ENCODE measurements around the gene CAMTA1.
"Not testable (repeated sequence)": the region's sequence is repeated elsewhere in the genome, so short reads cannot be mapped to it uniquely, and the experiment has no call there.

CAMTA1 gene, protein sequence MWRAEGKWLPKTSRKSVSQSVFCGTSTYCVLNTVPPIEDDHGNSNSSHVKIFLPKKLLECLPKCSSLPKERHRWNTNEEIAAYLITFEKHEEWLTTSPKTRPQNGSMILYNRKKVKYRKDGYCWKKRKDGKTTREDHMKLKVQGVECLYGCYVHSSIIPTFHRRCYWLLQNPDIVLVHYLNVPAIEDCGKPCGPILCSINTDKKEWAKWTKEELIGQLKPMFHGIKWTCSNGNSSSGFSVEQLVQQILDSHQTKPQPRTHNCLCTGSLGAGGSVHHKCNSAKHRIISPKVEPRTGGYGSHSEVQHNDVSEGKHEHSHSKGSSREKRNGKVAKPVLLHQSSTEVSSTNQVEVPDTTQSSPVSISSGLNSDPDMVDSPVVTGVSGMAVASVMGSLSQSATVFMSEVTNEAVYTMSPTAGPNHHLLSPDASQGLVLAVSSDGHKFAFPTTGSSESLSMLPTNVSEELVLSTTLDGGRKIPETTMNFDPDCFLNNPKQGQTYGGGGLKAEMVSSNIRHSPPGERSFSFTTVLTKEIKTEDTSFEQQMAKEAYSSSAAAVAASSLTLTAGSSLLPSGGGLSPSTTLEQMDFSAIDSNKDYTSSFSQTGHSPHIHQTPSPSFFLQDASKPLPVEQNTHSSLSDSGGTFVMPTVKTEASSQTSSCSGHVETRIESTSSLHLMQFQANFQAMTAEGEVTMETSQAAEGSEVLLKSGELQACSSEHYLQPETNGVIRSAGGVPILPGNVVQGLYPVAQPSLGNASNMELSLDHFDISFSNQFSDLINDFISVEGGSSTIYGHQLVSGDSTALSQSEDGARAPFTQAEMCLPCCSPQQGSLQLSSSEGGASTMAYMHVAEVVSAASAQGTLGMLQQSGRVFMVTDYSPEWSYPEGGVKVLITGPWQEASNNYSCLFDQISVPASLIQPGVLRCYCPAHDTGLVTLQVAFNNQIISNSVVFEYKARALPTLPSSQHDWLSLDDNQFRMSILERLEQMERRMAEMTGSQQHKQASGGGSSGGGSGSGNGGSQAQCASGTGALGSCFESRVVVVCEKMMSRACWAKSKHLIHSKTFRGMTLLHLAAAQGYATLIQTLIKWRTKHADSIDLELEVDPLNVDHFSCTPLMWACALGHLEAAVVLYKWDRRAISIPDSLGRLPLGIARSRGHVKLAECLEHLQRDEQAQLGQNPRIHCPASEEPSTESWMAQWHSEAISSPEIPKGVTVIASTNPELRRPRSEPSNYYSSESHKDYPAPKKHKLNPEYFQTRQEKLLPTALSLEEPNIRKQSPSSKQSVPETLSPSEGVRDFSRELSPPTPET (N-terminal part only)

DNA sequence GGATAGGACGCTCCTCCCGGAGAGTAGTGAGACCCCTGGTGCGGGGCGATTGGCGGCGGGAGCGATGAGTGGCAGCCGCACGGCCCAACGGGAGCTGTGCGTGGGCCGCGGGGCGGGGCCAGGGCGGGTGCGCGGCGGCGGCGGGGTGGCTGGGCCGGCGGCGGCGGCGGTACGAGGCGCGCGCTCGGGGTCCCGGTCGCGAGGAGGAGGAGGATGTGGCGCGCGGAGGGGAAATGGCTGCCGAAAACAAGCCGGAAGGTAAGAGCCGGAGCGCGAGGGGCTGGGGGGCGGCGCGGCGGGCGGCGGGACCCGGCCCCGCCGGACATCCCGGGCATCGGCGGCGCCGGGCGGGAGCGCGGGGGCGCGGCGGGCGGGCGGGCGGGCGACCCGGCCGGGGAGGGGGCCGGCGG, at the start of gene CAMTA1:
Gene CAMTA1 (plus strand): TSS at position 137 of the 410 bp plus-strand sequence. CDS start 77 bp downstream, at position 214.
- no peak for DNase-seq

DNA sequence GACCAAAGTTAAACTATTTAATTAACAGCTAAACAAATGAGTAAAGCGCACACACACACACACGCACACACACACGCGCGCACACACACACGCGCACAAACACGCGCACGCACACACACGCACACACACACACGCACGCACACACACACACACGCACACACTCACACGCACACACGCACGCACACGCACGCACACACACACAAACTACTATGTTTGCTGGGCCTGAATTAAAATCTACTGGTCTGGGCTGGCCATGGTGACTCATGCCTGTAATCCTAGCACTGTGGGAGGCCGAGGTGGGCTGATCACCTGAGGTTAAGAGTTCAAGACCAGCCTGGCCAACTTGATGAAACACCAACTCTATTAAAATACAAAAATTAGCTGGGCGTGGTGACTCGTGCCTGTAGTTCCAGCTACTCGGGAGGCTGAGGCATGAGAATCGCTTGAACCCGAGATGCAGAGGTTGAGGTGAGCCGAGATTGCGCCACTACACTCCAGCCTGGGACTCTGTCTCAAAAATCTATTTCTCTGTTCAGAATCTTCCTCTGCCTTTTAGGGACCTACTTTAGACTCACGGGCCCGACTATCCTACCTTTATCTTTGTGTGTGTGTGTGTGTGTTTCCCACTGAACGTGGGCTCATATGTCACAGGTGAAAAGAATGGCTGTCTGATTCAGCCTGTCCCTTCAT, 46.1 kb upstream of the CAMTA1 start:
- DNase-seq: no peak

DNA sequence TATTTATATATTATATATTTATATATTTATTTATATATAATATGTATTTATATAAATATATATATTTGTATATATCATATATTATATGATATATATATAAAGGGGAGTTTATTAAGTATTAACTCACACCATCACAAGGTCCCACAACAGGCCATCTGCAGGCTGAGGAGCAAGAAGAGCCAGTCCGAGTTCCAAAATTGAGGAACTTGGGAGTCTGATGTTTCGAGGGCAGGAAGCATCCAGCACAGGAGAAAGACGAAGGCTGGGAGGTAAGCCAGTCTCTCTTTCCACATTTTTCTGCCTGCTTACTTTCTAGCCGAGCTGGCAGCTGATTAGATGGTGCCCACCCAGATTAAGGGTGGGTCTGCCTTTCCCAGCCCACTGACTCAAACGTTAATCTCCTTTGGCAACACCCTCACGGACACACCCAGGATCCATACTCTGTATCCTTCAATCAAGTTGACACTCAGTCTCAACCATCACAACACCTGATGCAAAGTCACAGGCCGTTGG, 42.5 kb upstream of the CAMTA1 start:
- not testable (repeated sequence) for DNase-seq

DNA sequence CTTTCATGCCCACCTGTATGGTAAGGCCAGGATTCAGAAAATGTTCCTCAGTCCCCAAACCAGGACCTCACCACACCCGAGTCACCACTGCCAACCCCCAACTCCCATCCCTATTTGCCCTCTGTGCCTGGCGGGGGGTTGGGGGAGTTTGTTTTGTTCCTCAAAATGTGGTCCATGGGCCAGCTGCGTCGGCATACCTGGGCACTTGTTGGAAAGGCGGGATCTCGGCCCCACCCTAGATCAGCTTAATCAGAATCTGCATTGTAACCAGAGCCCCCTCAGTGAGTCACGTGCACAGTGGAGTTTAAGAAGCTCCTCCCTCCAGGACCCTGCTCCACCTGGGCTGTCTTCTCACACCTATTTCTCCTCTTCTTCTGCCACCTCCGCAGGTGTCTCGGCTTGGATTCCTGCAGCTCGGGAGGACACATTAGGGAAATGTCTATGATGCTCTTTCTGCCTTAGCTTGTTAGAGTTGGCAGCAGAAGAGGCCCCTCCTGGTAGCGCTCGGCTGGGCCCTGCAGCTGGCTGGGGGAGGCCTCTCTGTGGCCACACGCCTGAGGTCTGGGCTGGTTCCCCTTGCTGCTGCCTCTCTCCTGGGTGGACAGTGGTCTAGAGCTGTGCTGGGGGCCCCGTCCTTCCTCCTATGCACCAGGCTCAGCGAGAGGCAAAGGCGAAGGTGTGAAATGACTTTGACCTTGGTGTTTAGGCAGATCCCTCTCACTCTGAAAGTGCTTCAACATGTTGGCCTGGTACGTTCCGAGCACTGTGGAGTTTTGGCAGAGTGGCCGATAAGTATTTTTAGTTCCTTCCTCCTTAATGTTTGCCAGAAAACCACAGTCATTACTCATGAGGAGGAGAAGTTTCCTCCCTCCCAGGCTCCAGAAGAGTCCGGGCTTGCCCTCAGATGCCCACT, 41.8 kb upstream of the CAMTA1 start:
- peak in 1 of 4 experiments; percentile 7 for DNase-seq

DNA sequence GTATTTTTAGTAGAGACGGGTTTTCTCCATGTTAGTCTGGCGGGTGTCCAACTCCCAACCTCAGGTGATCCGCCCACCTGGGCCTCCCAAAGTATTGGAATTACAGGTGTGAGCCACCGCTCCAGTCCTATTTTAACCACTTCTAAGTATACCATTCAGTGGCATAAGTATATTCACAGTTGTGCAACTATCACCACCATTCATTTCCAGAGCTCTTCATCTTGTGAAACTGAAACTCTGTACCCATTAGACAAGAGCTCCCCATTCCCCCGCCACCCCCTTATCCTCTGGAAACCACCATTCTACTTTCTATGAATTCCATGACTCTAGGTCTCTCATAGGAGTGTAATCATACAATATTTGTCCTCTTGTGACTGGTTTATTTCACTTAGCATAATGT, 40.2 kb upstream of the CAMTA1 start:
- DNase-seq: no peak

DNA sequence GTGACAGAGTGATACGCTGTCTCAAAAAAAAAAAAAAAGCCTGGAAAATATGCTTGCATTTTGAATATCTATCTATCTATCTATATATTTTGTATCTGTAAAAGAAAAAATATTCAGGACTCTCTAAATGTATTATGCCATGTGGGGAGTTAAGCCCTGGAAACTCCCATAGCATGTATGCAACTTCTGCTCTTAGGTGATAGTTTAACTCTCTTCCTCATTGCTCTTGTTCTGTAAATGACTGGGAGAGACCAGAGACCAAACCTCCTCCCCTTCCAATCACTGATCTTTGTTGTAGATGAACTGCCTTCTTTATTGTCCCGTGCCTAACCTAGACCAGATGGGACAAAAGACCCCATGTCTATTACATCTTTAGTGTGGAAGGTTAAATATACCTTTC, 37.6 kb upstream of the CAMTA1 start:
- no peak for DNase-seq

DNA sequence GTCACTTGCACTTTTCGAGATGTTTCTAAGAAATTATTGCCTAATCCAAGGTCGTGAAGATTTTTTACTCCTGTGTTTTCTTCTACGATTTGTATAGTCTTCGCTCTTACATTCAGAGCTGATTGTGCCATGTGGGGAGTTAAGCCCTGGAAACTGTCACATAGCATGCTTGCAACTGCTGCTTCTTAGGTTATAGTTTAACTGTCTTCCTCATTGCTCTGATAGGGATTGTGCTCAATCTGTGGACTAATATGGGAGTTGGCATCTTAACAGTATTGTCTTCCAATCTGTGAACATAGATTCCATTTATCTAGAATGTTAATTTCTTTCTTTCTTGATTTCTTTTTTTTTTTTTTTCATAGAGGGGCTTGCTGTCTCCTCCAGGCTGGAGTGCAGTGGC, 34.8 kb upstream of the CAMTA1 start:
- no peak for DNase-seq

DNA sequence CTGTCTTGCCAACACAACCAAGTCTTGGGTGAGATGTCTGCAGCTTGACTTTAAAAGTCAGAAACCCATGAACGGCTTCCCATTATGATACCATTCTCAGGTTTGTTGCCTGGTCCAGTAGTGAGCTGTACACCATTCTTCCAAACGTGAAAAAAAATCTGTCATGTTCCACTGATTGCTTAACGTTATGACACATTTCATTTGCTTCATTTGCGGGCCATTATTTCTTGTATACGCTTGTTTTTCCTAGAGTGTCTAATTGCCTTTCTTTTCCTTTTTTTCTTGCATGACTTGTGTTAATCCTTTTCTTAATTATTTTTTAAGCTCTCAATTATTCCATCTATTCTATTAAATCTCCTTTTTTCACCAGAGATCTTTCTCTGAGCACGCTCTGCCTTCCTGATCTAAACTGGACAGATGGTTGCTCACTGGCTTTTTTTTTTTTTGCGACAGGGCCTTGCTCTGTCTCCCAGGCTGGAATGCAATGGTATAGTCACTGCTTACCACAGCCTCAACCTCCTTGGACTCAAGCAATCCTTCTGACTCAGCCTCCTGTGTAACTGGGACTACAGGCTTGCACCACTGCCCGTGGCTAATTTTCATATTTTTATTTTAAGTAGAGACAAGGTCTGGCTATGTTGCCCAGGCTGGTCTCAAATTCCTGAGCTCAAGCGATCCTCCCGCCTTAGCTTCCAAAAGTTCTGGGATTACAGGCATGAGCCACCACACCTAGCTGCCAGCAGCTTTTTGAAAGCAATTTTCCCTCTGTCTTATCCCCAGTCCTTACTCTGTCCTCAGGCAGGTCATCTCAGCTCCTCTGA, 31.7 kb upstream of the CAMTA1 start:
- no peak for DNase-seq

DNA sequence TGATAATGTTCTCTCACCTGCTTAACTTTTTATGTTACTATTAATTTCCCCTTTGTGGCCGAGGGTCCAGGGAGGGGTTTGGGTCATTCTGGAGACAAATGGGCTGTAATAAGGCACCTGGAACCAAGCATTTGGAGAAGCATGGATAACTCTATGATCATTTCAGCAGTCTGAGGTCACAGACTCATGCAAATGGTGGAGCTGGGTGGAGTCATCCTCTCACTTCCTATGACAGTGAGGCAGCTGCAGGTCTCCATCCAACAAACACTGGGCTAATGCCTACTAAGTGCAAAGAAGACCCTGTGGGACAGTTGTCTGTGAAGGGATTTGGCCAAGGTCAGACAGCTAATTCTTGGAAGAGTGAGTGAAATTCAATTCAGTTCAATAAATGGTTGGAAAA, 28.8 kb upstream of the CAMTA1 start:
- DNase-seq: no peak

DNA sequence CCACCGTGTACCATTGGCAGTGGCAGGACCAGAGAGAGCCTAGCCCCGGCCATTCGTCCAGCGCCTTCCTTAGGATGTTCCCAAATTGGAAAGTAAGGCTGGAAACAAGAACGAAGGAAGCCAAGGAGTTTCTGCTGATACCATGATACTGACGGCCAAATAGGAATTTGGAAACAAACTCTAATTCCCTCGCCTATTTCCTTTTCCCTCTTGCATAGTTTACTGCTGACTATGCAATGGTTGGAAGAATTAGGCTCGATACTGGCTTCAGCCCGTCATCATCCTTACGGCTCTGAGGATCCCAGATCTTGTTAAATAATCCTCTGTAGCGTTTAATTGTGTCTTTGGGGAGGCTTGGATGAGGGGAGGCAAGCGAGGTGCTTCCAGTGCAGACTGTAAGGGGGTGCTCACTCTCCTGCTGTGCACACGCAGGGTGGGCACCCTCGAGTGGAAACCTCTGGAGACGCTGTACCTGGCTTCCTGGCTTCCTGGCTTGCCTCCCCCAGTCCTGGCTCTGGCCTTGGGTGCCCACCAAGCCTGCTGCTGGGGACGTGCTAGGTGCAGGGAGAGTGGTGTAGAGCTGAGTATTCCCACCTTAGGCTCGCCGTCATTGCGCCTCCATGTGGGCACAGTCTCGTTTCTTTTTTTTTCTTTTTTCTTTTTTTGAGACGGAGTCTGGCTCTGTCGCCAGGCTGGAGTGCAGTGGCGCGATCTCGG, 27.4 kb upstream of the CAMTA1 start:
- DNase-seq: no peak

DNA sequence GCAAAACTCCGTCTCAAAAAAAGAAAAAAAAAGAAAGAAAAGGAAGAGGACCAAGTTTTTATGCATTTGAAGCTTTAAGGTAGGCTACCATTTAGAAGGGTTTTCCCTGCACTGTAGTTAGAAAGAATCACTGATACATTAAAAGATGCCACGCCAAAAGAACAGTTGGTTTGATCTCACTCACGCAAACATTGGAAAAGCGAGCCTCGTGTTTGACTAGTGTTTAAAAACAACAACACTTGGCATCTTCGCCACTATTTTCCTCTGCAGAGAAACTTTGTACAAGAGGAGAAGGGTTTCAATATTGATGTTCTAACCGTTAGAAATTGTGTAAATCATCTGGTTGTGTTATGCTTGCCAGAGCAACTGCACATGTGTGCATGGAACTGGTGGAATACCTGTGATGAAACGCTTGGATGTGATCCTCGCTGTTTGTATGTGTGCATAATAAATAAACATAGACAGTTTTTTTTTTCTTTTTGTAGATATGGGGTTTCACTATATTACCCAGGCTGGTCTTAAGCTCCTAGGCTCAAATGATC, 24.0 kb upstream of the CAMTA1 start:
- no peak for DNase-seq

DNA sequence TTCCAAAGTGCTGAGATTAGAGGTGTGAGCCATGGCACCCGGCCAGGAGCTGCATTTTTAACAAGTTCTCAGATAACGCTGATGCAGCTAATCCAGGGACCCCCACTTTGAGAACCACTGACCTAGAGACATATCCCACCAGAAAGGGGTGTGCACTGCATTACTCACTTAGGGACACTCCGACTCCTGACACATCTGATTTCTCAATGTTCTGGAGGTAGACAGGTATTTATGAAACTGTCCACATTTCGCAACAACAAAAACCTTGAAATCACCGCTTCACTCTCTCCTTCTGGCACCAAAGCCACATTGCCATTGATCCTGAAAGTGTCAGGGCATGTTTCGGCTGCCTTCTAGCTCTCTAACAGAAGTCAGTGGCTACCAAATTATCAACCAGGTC, 23.2 kb upstream of the CAMTA1 start:
- no peak for DNase-seq

DNA sequence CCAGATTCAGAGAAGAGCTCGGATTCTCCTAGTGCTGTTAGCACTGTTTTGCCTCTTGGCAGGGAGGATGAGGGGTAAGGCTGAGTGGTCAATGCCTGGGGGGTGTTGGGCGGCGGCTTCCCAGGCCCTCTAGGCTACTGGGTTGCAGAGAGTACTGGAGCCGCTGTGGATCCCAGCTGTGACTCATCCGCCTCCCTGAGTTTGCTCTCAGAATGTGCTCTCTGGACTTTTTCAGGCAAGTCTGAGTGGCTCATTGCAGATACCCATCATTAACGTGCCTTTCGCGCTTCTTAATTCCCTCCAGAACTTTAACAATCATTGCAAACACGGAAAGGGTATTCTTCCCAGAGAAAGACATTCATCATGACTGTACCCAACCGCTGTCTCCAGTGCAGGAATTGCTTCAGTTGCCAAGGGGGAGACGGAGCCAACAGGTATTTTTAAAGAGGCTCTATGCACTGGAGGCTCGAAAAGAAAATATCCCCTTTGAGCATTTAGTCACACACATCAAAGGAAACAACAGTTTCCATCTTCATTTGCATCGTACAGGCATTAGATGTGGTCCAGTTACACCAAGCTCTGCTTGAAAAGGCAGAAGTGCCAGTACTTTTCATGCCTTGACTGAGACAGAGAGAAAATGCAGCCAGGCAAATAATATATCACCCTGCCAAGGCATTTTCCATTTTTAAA, 14.4 kb upstream of the CAMTA1 start:
- no peak for DNase-seq

DNA sequence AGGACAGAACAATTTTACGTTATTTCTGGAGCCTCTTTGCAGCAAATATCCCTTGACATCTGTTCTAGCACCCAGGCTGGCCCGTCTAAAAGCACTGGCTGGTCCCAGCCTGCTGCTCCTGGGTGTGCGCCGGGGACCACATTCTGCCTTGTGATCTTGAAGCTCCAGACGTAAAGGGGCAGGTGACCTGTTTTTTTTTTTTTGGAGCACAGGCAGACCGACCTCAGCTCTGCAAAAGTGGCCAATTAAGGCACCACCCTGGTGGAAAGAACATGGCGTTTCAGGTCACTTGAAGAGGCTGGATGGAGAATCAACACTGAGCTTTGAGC, 13.8 kb upstream of the CAMTA1 start:
- DNase-seq: no peak

DNA sequence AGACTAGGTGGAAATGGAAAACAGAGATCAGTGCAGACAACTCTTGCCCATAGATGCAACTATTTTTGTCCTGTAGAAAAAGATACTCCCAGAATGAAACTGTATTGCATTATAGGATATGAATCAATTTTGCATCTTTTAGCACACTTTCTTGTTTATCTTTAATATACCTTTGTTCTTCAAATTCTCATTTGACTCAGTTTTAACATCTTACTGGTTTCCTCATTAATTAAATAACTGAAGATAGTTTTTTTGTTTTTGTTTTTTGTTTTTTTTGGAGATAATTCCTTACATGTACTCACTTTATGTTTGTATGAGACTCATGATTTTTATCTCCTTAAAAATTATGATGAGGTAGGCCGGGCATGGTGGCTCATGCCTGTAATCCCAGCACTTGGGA, 10.9 kb upstream of the CAMTA1 start:
- DNase-seq: no peak

DNA sequence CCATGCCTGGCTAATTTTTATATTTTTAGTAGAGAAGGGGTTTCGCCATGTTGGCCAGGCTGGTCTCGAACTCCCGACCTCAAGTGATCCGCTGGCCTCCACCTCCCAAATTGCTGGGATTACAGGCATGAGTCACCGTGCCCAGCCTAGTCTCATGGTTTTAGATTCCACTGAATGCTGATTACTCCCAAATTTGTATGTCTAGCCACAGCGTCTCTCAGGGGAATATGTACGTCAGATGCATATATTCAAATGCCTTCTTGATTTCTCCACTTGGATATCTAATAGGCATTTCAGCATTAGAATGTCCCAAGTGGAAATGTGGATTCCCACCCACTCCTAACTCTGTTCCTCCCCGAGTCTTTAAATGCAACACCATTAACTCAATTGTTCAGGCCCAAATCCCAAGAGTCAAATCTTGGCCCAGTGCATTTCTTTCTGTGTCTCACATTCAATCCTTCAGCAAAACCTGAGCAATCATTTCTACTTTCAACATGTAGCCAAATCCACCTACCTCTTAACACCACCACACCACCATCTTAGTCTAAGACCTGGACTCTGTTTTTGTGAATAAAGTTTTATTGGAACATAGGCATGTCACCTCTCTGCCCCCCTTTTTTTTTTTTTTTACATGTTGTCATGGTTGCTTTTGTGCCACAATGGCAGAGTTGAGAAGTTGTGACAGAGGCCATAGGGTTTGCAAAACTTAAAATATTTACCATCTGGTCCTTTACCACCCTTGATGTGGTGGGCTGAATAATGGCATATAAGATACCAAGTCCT, 9.8 kb upstream of the CAMTA1 start:
- DNase-seq: no peak

DNA sequence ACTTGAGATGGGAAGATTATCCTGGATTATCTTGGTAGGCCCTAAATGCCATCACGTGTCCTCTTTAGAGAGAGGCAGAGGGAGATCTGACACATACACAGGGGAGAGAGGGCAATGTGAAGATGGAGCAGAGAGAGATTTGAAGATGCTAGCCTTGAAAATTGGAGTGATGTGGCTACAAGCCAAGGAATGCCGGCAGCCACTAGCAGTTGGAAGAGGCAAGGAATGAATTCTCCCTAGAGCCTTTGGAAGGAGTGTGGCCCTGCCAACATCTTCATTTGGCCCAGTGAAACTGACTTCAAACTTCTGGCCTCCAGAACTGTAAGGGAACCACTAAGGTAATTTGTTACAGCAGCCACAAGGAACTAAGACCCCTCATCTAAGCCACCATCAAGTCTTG, 8.9 kb upstream of the CAMTA1 start:
- no peak for DNase-seq

DNA sequence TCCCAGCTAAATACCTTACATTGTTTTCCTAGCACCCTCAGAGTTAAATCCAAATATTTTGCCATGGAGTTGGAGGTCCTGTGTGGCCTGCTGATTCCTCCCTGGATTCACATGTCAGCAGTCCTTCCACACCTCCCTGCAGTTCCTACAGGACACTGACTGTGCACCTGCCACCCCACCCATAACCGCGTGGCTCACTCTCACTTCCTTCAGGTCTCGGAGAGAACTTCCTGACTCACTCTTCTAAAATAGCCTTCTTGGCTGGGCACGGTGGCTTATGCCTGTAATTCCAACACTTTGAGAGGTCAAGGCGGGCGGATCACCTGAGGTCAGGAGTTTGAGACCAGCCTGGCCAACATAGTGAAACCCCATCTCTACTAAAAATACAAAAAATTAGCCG, 8.4 kb upstream of the CAMTA1 start:
- no peak for DNase-seq

Measured in activated naive CD4-positive, alpha-beta T cell (primary cell).